IMR-90 (cell line): ENCODE results near the gene SIK1. TPM values are rescaled to one million over a fixed set of nuclear protein-coding genes. Genes with fewer than 3 reads are reported as not detected.
"Not testable (repeated sequence)": the region's sequence is repeated elsewhere in the genome, so short reads cannot be mapped to it uniquely, and the experiment has no call there.

Experiments used
- ATAC-seq: fragments of 200-7000 bp; cut with Tn5 transposase; 2 replicates; pipeline ENCODE4 v1.9.1; 2020; ENCODE audit warnings: low read depth, mild to moderate bottlenecking, moderate library complexity
- BruUV-seq: library from RNA; stranded (reverse); fragments of 400-500 nt; replicated peaks from 2 replicates; lab custom pipeline; 2021; lab: Mats Ljungman, UMichigan
- CTCF ChIA-PET: fragments of 300-600 bp; formaldehyde crosslinking; extraction: SDS; loops from one replicate; lab custom pipeline; 2021; ENCODE audit warnings: antibody characterized with exemption; lab: Yijun Ruan, JAX
- POLR2A ChIA-PET: fragments of 300-600 bp; sonication (Branson Sonifier 250); formaldehyde crosslinking; loops from one replicate; lab custom pipeline; 2022; ENCODE audit warnings: antibody characterized with exemption; ENCODE audit not compliant: unreplicated experiment; lab: Charles Lee
- DNase-seq: peaks from one replicate; pipeline ENCODE4 v3.0.0; 2013
- H2AFZ ChIP-seq: replicated peaks from 2 replicates; pipeline ENCODE3; 2013; ENCODE audit warnings: low read length, mild to moderate bottlenecking; ENCODE audit not compliant: poor library complexity
- H2AK5ac ChIP-seq: 2 replicates; pipeline ENCODE4 v1.6.1; 2013; ENCODE audit warnings: low read depth, low read length, inconsistent platforms
- H2AK9ac ChIP-seq: replicated peaks from 2 replicates; pipeline ENCODE3; 2013; ENCODE audit warnings: mild to moderate bottlenecking, low read depth, low read length, moderate library complexity; ENCODE audit not compliant: poor library complexity
- H2BK120ac ChIP-seq: 2 replicates; pipeline ENCODE4 v1.6.1; 2013; ENCODE audit warnings: low read depth, low read length, inconsistent platforms
- H2BK15ac ChIP-seq: 3 replicates; pipeline ENCODE4 v1.6.1; 2013; ENCODE audit warnings: low read depth, low read length, inconsistent platforms
- H2BK20ac ChIP-seq: 2 replicates; pipeline ENCODE4 v1.6.1; 2013; ENCODE audit warnings: low read depth, mild to moderate bottlenecking, inconsistent platforms, low read length, moderate library complexity
- H2BK5ac ChIP-seq: 2 replicates; pipeline ENCODE4 v1.6.1; 2013; ENCODE audit warnings: mild to moderate bottlenecking, low read depth, low read length, inconsistent platforms; ENCODE audit not compliant: poor library complexity, severe bottlenecking
- H3K14ac ChIP-seq: replicated peaks from 2 replicates; pipeline ENCODE4 v1.6.1; 2013; ENCODE audit warnings: low read depth, low read length, inconsistent platforms
- H3K18ac ChIP-seq: 2 replicates; pipeline ENCODE4 v1.6.1; 2013; ENCODE audit warnings: low read depth, low read length, control low read depth
- H3K23ac ChIP-seq: 2 replicates; pipeline ENCODE4 v1.6.1; 2013; ENCODE audit warnings: low read depth, low read length, inconsistent platforms
- H3K27ac ChIP-seq: 2 replicates; pipeline ENCODE4 v1.5.1; 2013; ENCODE audit warnings: mild to moderate bottlenecking, control low read depth, low read length; ENCODE audit not compliant: insufficient read depth
- H3K27me3 ChIP-seq: 2 replicates; pipeline ENCODE4 v1.6.1; 2013; ENCODE audit warnings: low read length; ENCODE audit not compliant: control insufficient read depth, insufficient read depth
- H3K36me3 ChIP-seq: 2 replicates; pipeline ENCODE4 v1.6.1; 2013; ENCODE audit warnings: low read length, mixed read lengths; ENCODE audit not compliant: control insufficient read depth, insufficient read depth
- H3K4ac ChIP-seq: 2 replicates; pipeline ENCODE4 v1.6.1; 2013; ENCODE audit warnings: low read depth, low read length, inconsistent platforms
- H3K4me1 ChIP-seq: 2 replicates; pipeline ENCODE4 v1.6.1; 2013; ENCODE audit warnings: low read length, mixed read lengths; ENCODE audit not compliant: control insufficient read depth, insufficient read depth
- H3K4me2 ChIP-seq: 2 replicates; pipeline ENCODE4 v1.6.1; 2013; ENCODE audit warnings: low read depth, mild to moderate bottlenecking, control low read depth, low read length, moderate library complexity
- H3K4me3 ChIP-seq: 2 replicates; pipeline ENCODE4 v1.5.1; 2013; ENCODE audit warnings: low read depth, mild to moderate bottlenecking, control low read depth, low read length, moderate library complexity; ENCODE audit not compliant: insufficient read depth
- H3K56ac ChIP-seq: 2 replicates; pipeline ENCODE4 v1.6.1; 2013; ENCODE audit warnings: low read length, inconsistent platforms; ENCODE audit not compliant: insufficient read depth; ENCODE audit errors: extremely low read depth
- H3K79me1 ChIP-seq, 2 experiments: 2 replicates each; pipeline ENCODE4 v1.6.1; 2013; ENCODE audit warnings: low read length in 2 of 2, inconsistent platforms in 1 of 2, low read depth in 1 of 2
- H3K9ac ChIP-seq: 2 replicates; pipeline ENCODE4 v1.6.1; 2013; ENCODE audit warnings: low read depth, low read length, control low read depth
- H3K9me1 ChIP-seq: 2 replicates; pipeline ENCODE4 v1.6.1; 2013; ENCODE audit warnings: low read length, inconsistent platforms; ENCODE audit not compliant: insufficient read depth
- H3K9me3 ChIP-seq: 2 replicates; pipeline ENCODE4 v1.6.1; 2013; ENCODE audit warnings: low read length; ENCODE audit not compliant: control insufficient read depth, insufficient read depth
- H4K20me1 ChIP-seq: 2 replicates; pipeline ENCODE4 v1.6.1; 2013; ENCODE audit warnings: low read length, inconsistent platforms; ENCODE audit not compliant: insufficient read depth
- H4K5ac ChIP-seq: 2 replicates; pipeline ENCODE4 v1.6.1; 2013; ENCODE audit warnings: mild to moderate bottlenecking, low read depth, low read length, control low read depth
- H4K8ac ChIP-seq, 2 experiments: 2 replicates each; pipeline ENCODE4 v1.6.1; 2013; ENCODE audit warnings: low read depth in 2 of 2, low read length in 2 of 2, control low read depth in 1 of 2, inconsistent platforms in 1 of 2
- H4K91ac ChIP-seq: 2 replicates; pipeline ENCODE4 v1.6.1; 2013; ENCODE audit warnings: low read depth, low read length, inconsistent platforms; ENCODE audit not compliant: insufficient read depth
- WGBS, 2 experiments: methylation state at CpG; one replicate each; pipeline versions ENCODE4 v1.1.5 to v1.1.7; 2013; ENCODE audit warnings: missing lambda C conversion rate in 2 of 2; ENCODE audit not compliant: insufficient read length in 1 of 2; ENCODE audit errors: extremely low coverage in 2 of 2; 5-methylcytosine and 5-hydroxymethylcytosine counted together
- dilution Hi-C: fragments of 300-500 bp; cut with HindIII; formaldehyde crosslinking; loops from one replicate; pipeline ENCODE4 v1.14.3; 2018; ENCODE audit warnings: low sequenced_read_pairs; ENCODE audit not compliant: unreplicated experiment
- in situ Hi-C: fragments of 300-500 bp; cut with MboI; formaldehyde crosslinking; loops from 3 replicates; pipeline ENCODE4 v1.14.3; 2019; ENCODE audit warnings: low sequenced_read_pairs, inconsistent platforms, mixed read lengths
- intact Hi-C: fragments of 100-400 bp; cut with micrococcal nuclease; formaldehyde crosslinking; loops from 2 replicates; pipeline ENCODE4 v1.10.0; 2022
- polyA plus RNA-seq, 3 experiments: library from polyadenylated mRNA; depleted of rRNA; stranded (reverse); fragments of >200 nt; gene quantifications; 2 replicates each; pipeline ENCODE4 v1.2.3, GENCODE V29; 2012; ENCODE audit warnings: low replicate concordance in 1 of 3
- total RNA-seq: library from RNA; depleted of rRNA; stranded (reverse); fragments of >200 nt; gene quantifications from 2 replicates; pipeline ENCODE4 v1.2.3, GENCODE V29; 2012

SIK1 gene
- total and polyA plus RNA-seq, 2 of the 4 experiments (the other 2 are of a cell fraction), result 0.54 to 1.9 TPM

GRCh38 chr21:43410456-43411068, 16.4 kb downstream of the SIK1 start:
- H3K9me1 ChIP-seq, H3K56ac ChIP-seq, CTCF ChIA-PET, H4K91ac ChIP-seq, H3K18ac ChIP-seq, dilution Hi-C loops, H3K9me3 ChIP-seq, H4K20me1 ChIP-seq, H3K4me3 ChIP-seq, H2AK9ac ChIP-seq, H3K36me3 ChIP-seq, H3K4me2 ChIP-seq, ATAC-seq, H2BK20ac ChIP-seq, H4K8ac ChIP-seq, H2AK5ac ChIP-seq, H3K27me3 ChIP-seq, H2BK5ac ChIP-seq, DNase-seq, H3K14ac ChIP-seq, intact Hi-C loops, H3K27ac ChIP-seq, H3K9ac ChIP-seq, H3K4ac ChIP-seq, in situ Hi-C loops, H3K4me1 ChIP-seq, BruUV-seq, H3K23ac ChIP-seq, POLR2A ChIA-PET, H2BK15ac ChIP-seq, H2BK120ac ChIP-seq, H4K5ac ChIP-seq, H2AFZ ChIP-seq, H3K79me1 ChIP-seq: not testable (repeated sequence)
- no CpG with 5 or more reads among the region's 27 CpGs for WGBS, 2 experiments

GRCh38 chr21:43407139-43407538, 19.8 kb downstream of the SIK1 start:
- CTCF ChIA-PET, H3K79me1 ChIP-seq, H3K23ac ChIP-seq, H3K9me1 ChIP-seq, H3K4ac ChIP-seq, H2BK5ac ChIP-seq, H4K5ac ChIP-seq, H3K4me1 ChIP-seq, H3K36me3 ChIP-seq, in situ Hi-C loops, H3K4me3 ChIP-seq, H3K27me3 ChIP-seq, H3K56ac ChIP-seq, H2AK5ac ChIP-seq, H4K8ac ChIP-seq, POLR2A ChIA-PET, H3K9me3 ChIP-seq, H3K4me2 ChIP-seq, H4K20me1 ChIP-seq, H3K14ac ChIP-seq, H2BK120ac ChIP-seq, H3K9ac ChIP-seq, ATAC-seq, dilution Hi-C loops, H2AK9ac ChIP-seq, H3K27ac ChIP-seq, H4K91ac ChIP-seq, H2AFZ ChIP-seq, DNase-seq, H2BK20ac ChIP-seq, H3K18ac ChIP-seq, BruUV-seq, H2BK15ac ChIP-seq, intact Hi-C loops: not testable (repeated sequence)
- no CpG with 5 or more reads among the region's 13 CpGs for WGBS, 2 experiments
